Thoracic aorta (tissue), 2 donors: ENCODE measurements around the gene STKLD1. TPM values are rescaled to one million over a fixed set of nuclear protein-coding genes. Genes with fewer than 3 reads are reported as not detected.

Experiments
- ATAC-seq: fragments of 150-250 bp; one replicate; pipeline ENCODE4 v1.8.0; 2017; ENCODE audit warnings: low read depth; ENCODE audit not compliant: insufficient number of reproducible peaks, low FRiP score
- DNase-seq: peaks from one replicate; pipeline ENCODE4 v3.0.0-alpha.2; 2020; ENCODE audit warnings: low spot score
- H3K27ac ChIP-seq, 2 donors: fragments of 200-600 bp; sonication (generic); 1 replicate in 1 of 2; 2 replicates in 1 of 2; pipeline ENCODE4 v1.5.1; 2016; ENCODE audit warnings: mild to moderate bottlenecking in 2 of 2, moderate library complexity in 2 of 2
- H3K27me3 ChIP-seq: fragments of 200-600 bp; sonication (generic); replicated peaks from 2 replicates; pipeline ENCODE4 v1.6.0; 2016; ENCODE audit warnings: mild to moderate bottlenecking; ENCODE audit not compliant: insufficient read depth
- H3K36me3 ChIP-seq: fragments of 200-600 bp; sonication (generic); one replicate; pipeline ENCODE4 v1.5.1; 2016
- H3K4me1 ChIP-seq, 2 donors: fragments of 200-600 bp; sonication (generic); 1 replicate in 1 of 2; 2 replicates in 1 of 2; pipeline versions ENCODE4 v1.5.1 to v1.6.0; 2016; ENCODE audit warnings: low read depth in 2 of 2, mild to moderate bottlenecking in 1 of 2; ENCODE audit not compliant: control insufficient read depth in 1 of 2
- H3K4me3 ChIP-seq: fragments of 200-600 bp; sonication (generic); 2 replicates; pipeline ENCODE4 v1.5.1; 2016; ENCODE audit warnings: mild to moderate bottlenecking
- H3K9me3 ChIP-seq: fragments of 200-600 bp; sonication (generic); 2 replicates; pipeline ENCODE4 v1.5.1; 2016
- CTCF ChIP-seq: fragments of 200-600 bp; sonication (generic); IDR thresholded peaks from one replicate; pipeline ENCODE4 v1.5.1; 2019; ENCODE audit warnings: antibody characterized with exemption
- total RNA-seq, 2 donors: library from RNA; depleted of rRNA; stranded (reverse); fragments of >200 nt; gene quantifications; one replicate each; pipeline versions ENCODE4 v1.1.0 to v1.2.3, GENCODE V29; 2016

The STKLD1 gene
- total RNA-seq, 2 donors from 2014 or later: 0.42 TPM; not detected in 1

DNA sequence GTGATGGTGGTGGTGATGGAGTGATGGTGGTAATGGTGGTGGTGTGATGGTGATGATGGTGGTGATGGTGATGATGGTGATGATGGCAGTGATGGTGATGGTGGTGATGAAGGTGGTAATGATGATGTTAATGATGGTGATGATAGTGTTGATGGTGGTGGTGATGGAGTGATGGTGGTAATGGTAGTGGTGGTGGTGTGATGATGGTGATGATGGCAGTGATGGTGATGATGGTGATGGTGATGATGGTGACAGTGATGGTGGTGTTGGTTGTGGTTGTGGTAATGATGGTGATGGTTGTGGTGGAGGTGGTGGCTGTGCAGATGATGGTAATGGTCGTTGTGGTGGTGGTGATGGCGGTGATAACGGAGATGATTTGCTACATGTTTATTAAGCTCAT is 7.3 kb downstream of the STKLD1 start:
- Histone ChIP-seq H3K27ac (no peak overlapping the region), H3K36me3 (no peaks in the 10 kb centered on the region), H3K27me3 (no peaks in the 10 kb centered on the region), H3K4me3 (no peak overlapping the region), H3K4me1 (no peaks in the 10 kb centered on the region), H3K9me3 (no peaks in the 10 kb centered on the region)
- no peak for DNase-seq
- no peak for ATAC-seq
- TF ChIP-seq CTCF: no peak

GRCh38 chr9:133384736-133385321 is 8.7 kb downstream of the STKLD1 start:
- TF ChIP-seq CTCF: no peak
- Histone ChIP-seq H3K36me3 (no peaks in the 10 kb centered on the region), H3K27ac (no peak overlapping the region), H3K4me1 (no peaks in the 10 kb centered on the region), H3K4me3 (no peak overlapping the region), H3K27me3 (no peaks in the 10 kb centered on the region), H3K9me3 (no peaks in the 10 kb centered on the region)
- ATAC-seq (no peak), DNase-seq (no peak)

DNA sequence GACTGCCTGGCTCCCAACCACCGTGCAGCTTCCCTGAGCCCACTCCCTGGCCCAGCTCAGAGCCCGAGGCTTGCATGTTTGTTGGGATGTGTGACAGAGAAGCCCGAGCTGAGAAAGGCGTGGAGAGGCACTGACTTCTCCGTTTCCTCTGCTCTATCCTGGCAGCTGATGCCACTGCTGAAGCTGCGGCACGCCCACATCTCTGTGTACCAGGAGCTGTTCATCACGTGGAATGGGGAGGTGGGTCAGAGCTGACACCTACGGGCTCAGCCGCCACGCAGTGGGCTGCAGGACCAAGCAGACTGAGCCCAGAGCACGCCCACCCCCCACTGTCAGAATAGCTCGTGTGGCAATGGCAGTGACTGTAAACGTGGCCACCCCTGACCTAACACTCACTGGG is 9.3 kb downstream of the STKLD1 start:
- DNase-seq (no peak), ATAC-seq (no peak)
- Histone ChIP-seq H3K4me3 (no peak overlapping the region), H3K9me3 (no peaks in the 10 kb centered on the region), H3K27ac (no peak overlapping the region), H3K4me1 (no peaks in the 10 kb centered on the region), H3K36me3 (no peaks in the 10 kb centered on the region), H3K27me3 (no peaks in the 10 kb centered on the region)
- no peak for TF ChIP-seq CTCF

DNA sequence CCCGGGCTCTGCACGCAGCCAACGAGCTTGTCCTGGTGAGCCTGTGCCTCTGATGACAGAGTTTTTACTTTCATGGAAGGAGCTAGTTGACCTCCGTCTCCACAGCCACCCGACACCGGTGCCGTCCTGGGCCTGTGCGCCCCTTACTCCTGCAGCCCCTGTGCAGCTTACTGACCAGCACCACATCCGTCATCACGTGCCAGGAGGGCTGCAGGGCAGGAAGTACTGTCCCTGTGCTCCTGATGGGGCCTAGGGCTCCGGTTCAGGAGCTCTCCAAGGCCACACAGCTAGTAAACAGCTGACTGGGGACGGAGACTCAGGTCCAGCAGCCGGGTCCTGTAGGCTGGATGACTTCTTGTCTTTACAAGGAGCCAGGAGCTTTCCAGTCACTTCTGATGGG is 10.2 kb downstream of the STKLD1 start:
- ATAC-seq (no peak), DNase-seq (no peak)
- H3K36me3 ChIP-seq: no peaks in the 10 kb centered on the region
- TF ChIP-seq CTCF: no peak
- H3K4me1 ChIP-seq: no peaks in the 10 kb centered on the region
- no peak overlapping the region for H3K4me3 ChIP-seq
- H3K9me3 ChIP-seq: no peaks in the 10 kb centered on the region
- H3K27ac ChIP-seq: no peak overlapping the region
- no peaks in the 10 kb centered on the region for H3K27me3 ChIP-seq

GRCh38 chr9:133387680-133388079 is 11.5 kb downstream of the STKLD1 start:
- Histone ChIP-seq H3K9me3 (no peaks in the 10 kb centered on the region), H3K36me3 (no peaks in the 10 kb centered on the region), H3K27me3 (no peaks in the 10 kb centered on the region), H3K27ac (no peak overlapping the region), H3K4me1 (no peaks in the 10 kb centered on the region), H3K4me3 (no peak overlapping the region)
- DNase-seq (no peak), ATAC-seq (no peak)
- TF ChIP-seq CTCF: no peak
